ENCODE data around the gene COX10. TPM values are rescaled to one million over a fixed set of nuclear protein-coding genes. Genes with fewer than 3 reads are reported as not detected.

The COX10 gene
- total and polyA plus RNA-seq, 2 experiments from 2014 or later = 13.9 to 18.5 TPM

GRCh38 chr17:14060706-14061105 is 8.6 kb upstream of the COX10 start:
- peaks cover 35% of the 10 kb centered on the region for H3K4me1 ChIP-seq (ENCODE audit: insufficient read depth)
- in situ Hi-C loops (cut with MboI) = loop anchor here (25.0 kb wide), 1 partner anchor 723 kb away; no protein-coding TSS in a partner anchor
- no peak overlapping the region for H3K4me2 ChIP-seq (ENCODE audit: unreplicated experiment)
- 97 to 100% methylated on average over 1 of the region's 1 CpG for WGBS, 2 experiments (ENCODE audit: low coverage in 1 of 2, low lambda C conversion rate in 2 of 2, missing lambda C conversion rate in 2 of 2)
- no peak overlapping the region for H3K27ac ChIP-seq
- H2AFZ ChIP-seq = no peak overlapping the region
- H3K79me2 ChIP-seq (ENCODE audit: insufficient read depth) = peaks cover 63% of the 10 kb centered on the region
- no peak overlapping the region for H3K4me3 ChIP-seq
- H4K20me1 ChIP-seq (ENCODE audit: insufficient read depth) = no peaks in the 10 kb centered on the region
- TF ChIP-seq EZH2 (IDR thresholded peaks at IDR 0.05; ENCODE audit: insufficient read depth, poor library complexity, severe bottlenecking) (no peak), EZH2phosphoT487 (IDR thresholded peaks at IDR 0.05; ENCODE audit: insufficient read depth, low read depth) (no peak)
- H3F3A ChIP-seq (ENCODE audit: insufficient read depth) = peaks cover 43% of the 10 kb centered on the region
- H3K9ac ChIP-seq = no peak overlapping the region
- H3K9me3 ChIP-seq (ENCODE audit: low read depth) = no peaks in the 10 kb centered on the region
- H3K9me2 ChIP-seq (ENCODE audit: insufficient read depth) = no peaks in the 10 kb centered on the region
- no peaks in the 10 kb centered on the region for H3K36me3 ChIP-seq (ENCODE audit: low read depth)
- no peak for DNase-seq
- no peaks in the 10 kb centered on the region for H3K27me3 ChIP-seq (replicated peaks; ENCODE audit: insufficient read depth)

DNA sequence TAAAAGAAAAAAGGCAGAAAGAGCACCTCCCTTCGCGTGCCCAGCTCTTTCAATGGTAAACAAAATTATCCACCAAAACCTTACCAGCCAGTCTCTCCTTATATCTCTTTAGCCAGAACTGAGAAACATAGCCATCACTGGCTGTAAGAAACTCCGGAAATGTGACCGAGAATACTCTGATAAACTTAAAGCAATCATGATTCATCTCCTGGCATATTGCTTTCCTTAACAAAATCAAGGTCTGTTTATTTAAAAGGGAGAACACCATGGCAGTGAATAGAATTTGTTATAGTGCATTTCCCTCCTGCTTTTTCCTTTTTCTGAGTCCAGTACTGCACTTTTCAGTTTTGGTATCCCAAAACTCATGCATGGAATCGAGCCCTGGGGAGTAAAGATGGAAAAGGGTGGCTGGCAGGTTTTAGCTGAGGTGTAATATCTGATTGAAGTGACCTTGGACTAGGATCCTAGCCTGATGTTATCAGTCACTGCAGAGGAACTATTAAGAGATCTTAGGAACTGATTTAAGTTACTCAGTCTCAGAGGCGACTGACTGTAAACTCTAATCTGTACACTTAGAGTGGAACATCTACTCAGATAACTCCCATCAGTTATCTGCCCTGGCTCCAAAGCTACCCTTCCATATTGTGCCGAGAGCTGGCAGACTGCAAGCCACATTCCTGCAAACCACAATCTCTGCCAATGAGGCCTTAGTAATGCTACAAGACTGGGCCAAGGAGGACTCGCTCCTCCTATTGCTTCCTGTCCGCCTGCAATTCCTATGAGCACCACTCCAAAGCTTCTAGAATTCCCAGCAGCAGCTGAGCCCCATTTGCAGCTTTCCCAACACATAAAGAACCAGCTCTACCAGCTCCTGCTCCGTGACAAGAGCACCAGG is 7.4 kb upstream of the COX10 start:
- no peak for TF ChIP-seq EZH2 (IDR thresholded peaks at IDR 0.05; ENCODE audit: insufficient read depth, poor library complexity, severe bottlenecking)
- TF ChIP-seq EZH2phosphoT487 (IDR thresholded peaks at IDR 0.05; ENCODE audit: insufficient read depth, low read depth) = no peak
- peak; percentile 93 for DNase-seq
- WGBS, 2 experiments (ENCODE audit: low coverage in 1 of 2, low lambda C conversion rate in 2 of 2, missing lambda C conversion rate in 2 of 2) = 53 to 57% methylated on average over 10 of the region's 10 CpGs
- H3K36me3 ChIP-seq (ENCODE audit: low read depth) = no peaks in the 10 kb centered on the region
- H3F3A ChIP-seq (ENCODE audit: insufficient read depth) = peaks cover 43% of the 10 kb centered on the region
- H3K9me3 ChIP-seq (ENCODE audit: low read depth) = no peaks in the 10 kb centered on the region
- no peaks in the 10 kb centered on the region for H4K20me1 ChIP-seq (ENCODE audit: insufficient read depth)
- H3K4me2 ChIP-seq (ENCODE audit: unreplicated experiment) = peak overlapping the region; percentile 80
- H3K27ac ChIP-seq = peak overlapping the region; percentile 78
- peak overlapping the region; percentile 75 for H2AFZ ChIP-seq
- peaks cover 64% of the 10 kb centered on the region for H3K79me2 ChIP-seq (ENCODE audit: insufficient read depth)
- peaks cover 35% of the 10 kb centered on the region for H3K4me1 ChIP-seq (ENCODE audit: insufficient read depth)
- H3K9me2 ChIP-seq (ENCODE audit: insufficient read depth) = no peaks in the 10 kb centered on the region
- H3K9ac ChIP-seq = peak overlapping the region; percentile 15; the same call in 1 of the 2 replicates
- peak overlapping the region; percentile 44 for H3K4me3 ChIP-seq
- H3K27me3 ChIP-seq (replicated peaks; ENCODE audit: insufficient read depth) = no peaks in the 10 kb centered on the region
- in situ Hi-C loops (cut with MboI) = loop anchor here (25.0 kb wide), 1 partner anchor 725 kb away; no protein-coding TSS in a partner anchor

- Histone ChIP-seq H3K4me2 (ENCODE audit: unreplicated experiment) (no peak overlapping the region), H3K4me1 (ENCODE audit: insufficient read depth) (peaks cover 29% of the 10 kb centered on the region)
- DNase-seq = peak; percentile 10
These were observed 2.0 kb upstream of the COX10 start for GRCh38 chr17:14067347-14067746.

DNA sequence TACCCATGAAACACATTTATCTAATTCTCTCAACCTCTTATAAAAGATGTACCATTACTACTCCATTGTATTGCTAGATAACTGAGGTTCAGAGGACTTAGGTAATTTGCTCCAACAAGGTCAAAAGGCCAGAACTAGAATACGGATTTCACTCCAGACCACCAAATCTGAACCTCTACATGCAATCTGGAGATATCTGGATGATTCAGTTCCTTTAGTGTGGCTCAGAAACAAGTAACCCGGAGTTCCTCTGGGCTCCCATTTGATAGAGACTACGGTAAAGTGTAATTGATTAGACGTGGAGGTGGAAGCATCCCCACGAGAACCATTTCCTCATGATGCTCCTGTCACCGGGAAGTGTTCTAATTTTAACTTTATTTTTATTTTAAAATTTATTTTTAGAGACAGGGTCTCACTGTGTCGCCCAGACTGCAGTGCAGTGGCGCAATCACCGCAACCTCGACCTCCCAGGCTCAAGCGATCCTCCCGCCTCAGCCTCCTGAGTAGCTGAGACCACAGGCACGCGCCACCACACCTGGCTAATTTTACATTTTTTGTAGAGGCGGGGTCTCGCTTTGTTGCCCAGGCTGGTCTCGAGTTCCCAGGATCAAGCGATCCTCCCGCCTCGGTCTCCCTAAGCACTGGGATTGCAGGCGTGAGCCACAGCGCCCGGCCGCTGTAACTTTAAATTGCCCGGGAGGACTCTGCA is 608 bp upstream of the COX10 start:
- Histone ChIP-seq H3F3A (ENCODE audit: insufficient read depth) (0 out of 2 replicates have a peak, but pooled peaks cover 6% of the 10 kb centered on the region), H3K4me2 (ENCODE audit: unreplicated experiment) (peak overlapping the region; percentile 92), H3K36me3 (ENCODE audit: low read depth) (no peaks in the 10 kb centered on the region), H3K4me3 (peak overlapping the region; percentile 96), H4K20me1 (ENCODE audit: insufficient read depth) (no peaks in the 10 kb centered on the region), H3K79me2 (ENCODE audit: insufficient read depth) (peaks cover 99% of the 10 kb centered on the region), H3K9ac (peak overlapping the region; percentile 92), H2AFZ (peak overlapping the region; percentile 94), H3K4me1 (ENCODE audit: insufficient read depth) (peaks cover 20% of the 10 kb centered on the region), H3K9me3 (ENCODE audit: low read depth) (no peaks in the 10 kb centered on the region), H3K9me2 (ENCODE audit: insufficient read depth) (no peaks in the 10 kb centered on the region), H3K27ac (peak overlapping the region; percentile 51; the same call in 1 of the 2 replicates), H3K27me3 (replicated peaks; ENCODE audit: insufficient read depth) (no peaks in the 10 kb centered on the region)
- WGBS, 2 experiments (ENCODE audit: low coverage in 1 of 2, low lambda C conversion rate in 2 of 2, missing lambda C conversion rate in 2 of 2) = 12 to 14% methylated on average over 24 to 25 of the region's 25 CpGs
- TF ChIP-seq EZH2 (IDR thresholded peaks at IDR 0.05; ENCODE audit: insufficient read depth, poor library complexity, severe bottlenecking) = no peak
- TF ChIP-seq EZH2phosphoT487 (IDR thresholded peaks at IDR 0.05; ENCODE audit: insufficient read depth, low read depth) = no peak
- in situ Hi-C loops (cut with MboI) = loop anchor here (25.0 kb wide), 1 partner anchor 731 kb away; no protein-coding TSS in a partner anchor
- peak; percentile 14 for DNase-seq

More at GRCh38 chr17:14067347-14067746, 2.0 kb upstream of the COX10 start:
- Histone ChIP-seq H4K20me1 (ENCODE audit: insufficient read depth) (no peaks in the 10 kb centered on the region), H3K27ac (no peak overlapping the region), H3K27me3 (replicated peaks; ENCODE audit: insufficient read depth) (no peaks in the 10 kb centered on the region), H3F3A (ENCODE audit: insufficient read depth) (peaks cover 17% of the 10 kb centered on the region), H3K36me3 (ENCODE audit: low read depth) (no peaks in the 10 kb centered on the region), H3K79me2 (ENCODE audit: insufficient read depth) (peaks cover 86% of the 10 kb centered on the region), H3K9ac (no peak overlapping the region), H3K9me3 (ENCODE audit: low read depth) (no peaks in the 10 kb centered on the region), H2AFZ (no peak overlapping the region), H3K4me3 (no peak overlapping the region), H3K9me2 (ENCODE audit: insufficient read depth) (no peaks in the 10 kb centered on the region)
- in situ Hi-C loops (cut with MboI) = loop anchor here (25.0 kb wide), 1 partner anchor 730 kb away; no protein-coding TSS in a partner anchor
- TF ChIP-seq EZH2 (IDR thresholded peaks at IDR 0.05; ENCODE audit: insufficient read depth, poor library complexity, severe bottlenecking) (no peak), EZH2phosphoT487 (IDR thresholded peaks at IDR 0.05; ENCODE audit: insufficient read depth, low read depth) (no peak)
- 96 to 100% methylated on average over 1 of the region's 1 CpG for WGBS, 2 experiments (ENCODE audit: low coverage in 1 of 2, low lambda C conversion rate in 2 of 2, missing lambda C conversion rate in 2 of 2)

Measured in GM23248 (cell line).